GM12891 (cell line): ENCODE data around the gene ZNG1C. TPM values are rescaled to one million over a fixed set of nuclear protein-coding genes. Genes with fewer than 3 reads are reported as not detected.
"Not testable (repeated sequence)": the region's sequence is repeated elsewhere in the genome, so short reads cannot be mapped to it uniquely, and the experiment has no call there.

Experiments
- DNase-seq: peaks from one replicate; pipeline ENCODE4 v3.0.0; 2011; ENCODE audit warnings: low spot score; ENCODE audit not compliant: insufficient read length
- FAIRE-seq: peaks from 2 replicates; lab custom pipeline; 2011; peaks lifted over from hg19 to GRCh38; lab: Jason Lieb, UNC
- polyA plus RNA-seq: library from polyadenylated mRNA; unstranded; fragments of >200 nt; gene quantifications from one replicate; pipeline ENCODE4 v1.2.1, GENCODE V29; 2012; ENCODE audit warnings: low read depth, missing spikeins, inconsistent platforms; ENCODE audit not compliant: missing spikeins

ZNG1C gene
- 14.7 TPM for polyA plus RNA-seq

GRCh38 chr9:68241683-68242082, at the start of gene ZNG1C:
Gene ZNG1C (plus strand): TSS chr9:68241983. CDS start chr9:68242032, 49 bp downstream.
- DNase-seq, FAIRE-seq: not testable (repeated sequence)

GRCh38 chr9:68242437-68242836, 654 bp downstream of the ZNG1C start:
- FAIRE-seq, DNase-seq: not testable (repeated sequence)

- FAIRE-seq, DNase-seq: not testable (repeated sequence)
These were observed 39.3 kb downstream of the ZNG1C start for GRCh38 chr9:68281041-68281440.

- not testable (repeated sequence) for FAIRE-seq, DNase-seq
These were observed 60.8 kb downstream of the ZNG1C start, which contains the start of gene FOXD4L3 for GRCh38 chr9:68302567-68302966. Gene FOXD4L3 (plus strand): TSS chr9:68302867. CDS start chr9:68302952, 85 bp downstream.

GRCh38 chr9:68303771-68304170, 62.0 kb downstream of the ZNG1C start:
- FAIRE-seq, result not testable (repeated sequence)

GRCh38 chr9:68304212-68304611, 62.4 kb downstream of the ZNG1C start:
- DNase-seq, FAIRE-seq: not testable (repeated sequence)

More at GRCh38 chr9:68303771-68304170, 62.0 kb downstream of the ZNG1C start:
- DNase-seq, result not testable (repeated sequence)

- FAIRE-seq, DNase-seq: not testable (repeated sequence)
These were observed 63.0 kb downstream of the ZNG1C start for GRCh38 chr9:68304777-68305176.

- FAIRE-seq, DNase-seq: not testable (repeated sequence)
These were observed 64.0 kb downstream of the ZNG1C start for GRCh38 chr9:68305680-68306285.

- FAIRE-seq, DNase-seq: not testable (repeated sequence)
These were observed 64.7 kb downstream of the ZNG1C start for GRCh38 chr9:68306391-68306964.

GRCh38 chr9:68307127-68307526, 65.3 kb downstream of the ZNG1C start:
- not testable (repeated sequence) for DNase-seq, FAIRE-seq

GRCh38 chr9:68307654-68308053, 65.9 kb downstream of the ZNG1C start:
- FAIRE-seq, result not testable (repeated sequence)

GRCh38 chr9:68311208-68311607, 69.4 kb downstream of the ZNG1C start:
- FAIRE-seq, DNase-seq: not testable (repeated sequence)

More at GRCh38 chr9:68307654-68308053, 65.9 kb downstream of the ZNG1C start:
- not testable (repeated sequence) for DNase-seq

GRCh38 chr9:68318209-68318608, 76.4 kb downstream of the ZNG1C start:
- FAIRE-seq, DNase-seq: not testable (repeated sequence)

- not testable (repeated sequence) for FAIRE-seq, DNase-seq
These were observed 82.0 kb downstream of the ZNG1C start for GRCh38 chr9:68323749-68324148.

- FAIRE-seq, DNase-seq: not testable (repeated sequence)
These were observed 82.7 kb downstream of the ZNG1C start for GRCh38 chr9:68324518-68324917.

GRCh38 chr9:68329106-68329505, 87.3 kb downstream of the ZNG1C start:
- DNase-seq, FAIRE-seq: not testable (repeated sequence)

GRCh38 chr9:68330531-68331173, 88.9 kb downstream of the ZNG1C start:
- not testable (repeated sequence) for DNase-seq, FAIRE-seq

GRCh38 chr9:68332122-68332521, 90.3 kb downstream of the ZNG1C start:
- FAIRE-seq, DNase-seq: not testable (repeated sequence)

- FAIRE-seq, DNase-seq: not testable (repeated sequence)
These were observed 94.2 kb downstream of the ZNG1C start for GRCh38 chr9:68335935-68336334.
